Measurements from ENCODE around the gene CPLX4.

DNA sequence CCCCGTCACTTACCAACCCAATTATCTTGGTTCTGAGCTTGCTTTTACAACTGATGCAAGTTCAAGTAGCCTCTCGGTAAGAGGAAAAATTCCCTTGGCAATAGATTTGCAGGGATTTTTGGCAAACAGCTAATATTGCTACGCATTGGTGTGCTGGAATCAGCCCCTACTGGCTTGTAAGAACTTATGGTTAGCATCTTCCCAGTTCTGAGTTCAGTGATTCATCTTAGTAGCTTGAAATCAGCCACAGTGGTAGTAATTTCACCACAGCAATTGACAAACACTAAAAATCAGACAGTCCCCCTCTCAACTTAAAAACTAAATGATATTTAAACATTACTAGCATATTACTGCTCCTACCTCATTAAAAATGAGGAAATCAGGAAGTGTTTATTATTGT is 39.3 kb downstream of the CPLX4 start:
- no peak for TF ChIP-seq EZH2phosphoT487 (IDR thresholded peaks at IDR 0.05; ENCODE audit: borderline replicate concordance, low read length)
- TF ChIP-seq, protein P1, sequence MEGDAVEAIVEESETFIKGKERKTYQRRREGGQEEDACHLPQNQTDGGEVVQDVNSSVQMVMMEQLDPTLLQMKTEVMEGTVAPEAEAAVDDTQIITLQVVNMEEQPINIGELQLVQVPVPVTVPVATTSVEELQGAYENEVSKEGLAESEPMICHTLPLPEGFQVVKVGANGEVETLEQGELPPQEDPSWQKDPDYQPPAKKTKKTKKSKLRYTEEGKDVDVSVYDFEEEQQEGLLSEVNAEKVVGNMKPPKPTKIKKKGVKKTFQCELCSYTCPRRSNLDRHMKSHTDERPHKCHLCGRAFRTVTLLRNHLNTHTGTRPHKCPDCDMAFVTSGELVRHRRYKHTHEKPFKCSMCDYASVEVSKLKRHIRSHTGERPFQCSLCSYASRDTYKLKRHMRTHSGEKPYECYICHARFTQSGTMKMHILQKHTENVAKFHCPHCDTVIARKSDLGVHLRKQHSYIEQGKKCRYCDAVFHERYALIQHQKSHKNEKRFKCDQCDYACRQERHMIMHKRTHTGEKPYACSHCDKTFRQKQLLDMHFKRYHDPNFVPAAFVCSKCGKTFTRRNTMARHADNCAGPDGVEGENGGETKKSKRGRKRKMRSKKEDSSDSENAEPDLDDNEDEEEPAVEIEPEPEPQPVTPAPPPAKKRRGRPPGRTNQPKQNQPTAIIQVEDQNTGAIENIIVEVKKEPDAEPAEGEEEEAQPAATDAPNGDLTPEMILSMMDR (IDR thresholded peaks at IDR 0.05; ENCODE audit: low read depth, low read length, poor library complexity, severe bottlenecking) = no peak
